ENCODE data around the gene GPR62.

GRCh38 chr3:51982352-51982837, 27.2 kb downstream of the GPR62 start:
- peak; percentile 92 for TF ChIP-seq CTCF (conservative IDR thresholded peaks at IDR 0.05; ENCODE audit: low read length)
- no peak for TF ChIP-seq EZH2phosphoT487 (IDR thresholded peaks at IDR 0.05; ENCODE audit: borderline replicate concordance)

Data from Loucy (cell line).